ENCODE results near the gene NOSIP. TPM values are rescaled to one million over a fixed set of nuclear protein-coding genes. Genes with fewer than 3 reads are reported as not detected.

The NOSIP gene
- total and polyA plus RNA-seq, 7 donors = 53.9 to 104 (median 69.9) TPM

GRCh38 chr19:49616945-49617344, 36.6 kb upstream of the NOSIP start:
- no peak overlapping the region for H3K4me3 ChIP-seq
- H3K9me3 ChIP-seq = no peaks in the 10 kb centered on the region
- H3K27ac ChIP-seq = no peak overlapping the region
- no peak for TF ChIP-seq CTCF (IDR thresholded peaks at IDR 0.05)
- no peak for DNase-seq
- intact Hi-C loops (cut with DNase I) = no loop called here
- peaks cover 7% of the 10 kb centered on the region for H3K4me1 ChIP-seq
- ATAC-seq = no peak
- no peaks in the 10 kb centered on the region for H3K27me3 ChIP-seq (ENCODE audit: insufficient read depth in 3 of 3, low read length in 2 of 3)
- WGBS, 3 donors = 91 to 97% (median 96%) methylated on average over 7 of the region's 7 CpGs
- H3K36me3 ChIP-seq (ENCODE audit: insufficient read depth in 1 of 2, low read depth in 1 of 2) = peaks cover 0 to 59% of the 10 kb centered on the region in 2 donors

- 95 to 100% (median 97%) methylated on average over 7 of the region's 7 CpGs for WGBS, 3 donors
- no peak for DNase-seq
Observed at GRCh38 chr19:49616532-49616931, 36.2 kb upstream of the NOSIP start.

GRCh38 chr19:49615861-49616260, 35.5 kb upstream of the NOSIP start:
- no peak for ATAC-seq
- Histone ChIP-seq H3K36me3 (ENCODE audit: insufficient read depth in 1 of 2, low read depth in 1 of 2) (peaks cover 0 to 51% of the 10 kb centered on the region in 2 donors), H3K27ac (no peak overlapping the region), H3K27me3 (ENCODE audit: insufficient read depth in 3 of 3, low read length in 2 of 3) (no peaks in the 10 kb centered on the region), H3K4me3 (no peak overlapping the region), H3K4me1 (peaks cover 7% of the 10 kb centered on the region), H3K9me3 (no peaks in the 10 kb centered on the region)
- no peak for DNase-seq
- TF ChIP-seq CTCF (IDR thresholded peaks at IDR 0.05) = no peak
- intact Hi-C loops (cut with DNase I) = no loop called here
- 95 to 96% (median 95%) methylated on average over 21 to 23 of the region's 23 CpGs for WGBS, 3 donors

More at GRCh38 chr19:49616532-49616931, 36.2 kb upstream of the NOSIP start:
- H3K36me3 ChIP-seq (ENCODE audit: insufficient read depth in 1 of 2, low read depth in 1 of 2) = peaks cover 0 to 55% of the 10 kb centered on the region in 2 donors
- no peak for ATAC-seq
- no peaks in the 10 kb centered on the region for H3K9me3 ChIP-seq
- intact Hi-C loops (cut with DNase I) = no loop called here
- peaks cover 7% of the 10 kb centered on the region for H3K4me1 ChIP-seq
- H3K27ac ChIP-seq = no peak overlapping the region
- H3K4me3 ChIP-seq = no peak overlapping the region
- no peaks in the 10 kb centered on the region for H3K27me3 ChIP-seq (ENCODE audit: insufficient read depth in 3 of 3, low read length in 2 of 3)
- no peak for TF ChIP-seq CTCF (IDR thresholded peaks at IDR 0.05)

- peak in 2 of 4 donors; percentile 13 to 15 for ATAC-seq
- H3K27ac ChIP-seq = no peak overlapping the region
Observed at GRCh38 chr19:49614096-49614833, 33.9 kb upstream of the NOSIP start.

More at GRCh38 chr19:49614096-49614833, 33.9 kb upstream of the NOSIP start:
- Histone ChIP-seq H3K4me3 (no peak overlapping the region), H3K4me1 (peaks cover 7% of the 10 kb centered on the region), H3K9me3 (no peaks in the 10 kb centered on the region), H3K36me3 (ENCODE audit: insufficient read depth in 1 of 2, low read depth in 1 of 2) (peaks cover 0 to 53% of the 10 kb centered on the region in 2 donors), H3K27me3 (ENCODE audit: insufficient read depth in 3 of 3, low read length in 2 of 3) (no peaks in the 10 kb centered on the region)
- DNase-seq = no peak
- intact Hi-C loops (cut with DNase I) = no loop called here
- no peak for TF ChIP-seq CTCF (IDR thresholded peaks at IDR 0.05)
- 82 to 87% (median 84%) methylated on average over 19 of the region's 19 CpGs for WGBS, 3 donors

All from psoas muscle (tissue), 8 donors.